ENCODE data around the gene UBE2J2.

- TF ChIP-seq CTCF (IDR thresholded peaks at IDR 0.05; ENCODE audit: low read length), result no peak
- no peak for TF ChIP-seq EZH2 (IDR thresholded peaks at IDR 0.05; ENCODE audit: borderline replicate concordance, low read length)
These were observed 36.4 kb downstream of the UBE2J2 start for GRCh38 chr1:1236945-1237873.
